Measurements from ENCODE around the gene COL16A1.
"Not testable (repeated sequence)": the region's sequence is repeated elsewhere in the genome, so short reads cannot be mapped to it uniquely, and the experiment has no call there.

COL16A1 gene

DNA sequence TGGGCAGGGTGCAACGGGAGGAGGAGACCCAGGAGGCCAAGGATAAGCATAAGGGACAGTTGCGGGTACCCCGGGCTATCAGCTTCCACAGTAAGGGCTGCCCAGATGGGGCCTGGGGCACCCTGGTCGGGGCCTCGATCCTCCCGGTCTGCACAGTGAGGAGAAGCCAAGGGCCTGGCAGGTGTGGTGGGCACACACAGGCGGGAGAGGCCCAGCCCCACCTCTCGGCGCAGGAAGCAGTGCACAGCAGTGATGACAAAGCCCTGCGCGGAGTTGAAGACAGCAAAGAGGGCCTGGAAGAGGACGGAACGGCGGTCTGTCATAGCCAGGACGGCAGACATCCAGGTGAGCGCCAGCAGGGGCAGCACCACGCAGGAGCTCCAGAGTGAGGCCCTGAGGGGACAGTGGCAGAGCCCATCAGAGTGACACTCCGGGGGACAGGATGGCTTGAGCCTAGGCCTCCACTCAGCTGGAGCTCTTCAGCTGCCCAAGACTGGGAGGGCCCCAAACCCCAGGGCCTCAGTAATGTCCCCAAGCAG, 29.0 kb upstream of the COL16A1 start:
- DNase-seq (ENCODE audit: low read depth): no peak

DNA sequence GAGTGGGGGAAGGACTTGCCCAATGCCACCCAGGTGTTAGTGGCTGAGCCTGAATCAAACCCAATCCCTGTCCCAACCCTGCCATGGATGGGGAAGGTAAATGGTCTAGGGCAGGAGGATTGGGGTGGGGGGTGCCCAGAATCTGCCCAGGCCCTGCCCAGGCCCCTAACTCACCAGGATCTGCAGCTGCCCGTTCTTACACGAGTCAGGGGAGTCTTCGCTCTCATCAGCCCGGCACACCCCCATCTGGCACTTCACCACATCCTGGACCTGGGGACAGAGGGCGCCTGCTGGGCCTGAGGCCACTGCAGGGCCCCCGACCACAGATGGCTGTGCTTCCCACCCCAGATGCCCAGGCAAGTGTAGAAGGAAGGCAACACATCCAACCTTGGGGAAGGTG, 28.5 kb upstream of the COL16A1 start:
- no peak for DNase-seq (ENCODE audit: low read depth)

GRCh38 chr1:31731049-31731565, 27.3 kb upstream of the COL16A1 start:
- no peak for DNase-seq (ENCODE audit: low read depth)

GRCh38 chr1:31730336-31731048, 26.7 kb upstream of the COL16A1 start:
- DNase-seq (ENCODE audit: low read depth): no peak

DNA sequence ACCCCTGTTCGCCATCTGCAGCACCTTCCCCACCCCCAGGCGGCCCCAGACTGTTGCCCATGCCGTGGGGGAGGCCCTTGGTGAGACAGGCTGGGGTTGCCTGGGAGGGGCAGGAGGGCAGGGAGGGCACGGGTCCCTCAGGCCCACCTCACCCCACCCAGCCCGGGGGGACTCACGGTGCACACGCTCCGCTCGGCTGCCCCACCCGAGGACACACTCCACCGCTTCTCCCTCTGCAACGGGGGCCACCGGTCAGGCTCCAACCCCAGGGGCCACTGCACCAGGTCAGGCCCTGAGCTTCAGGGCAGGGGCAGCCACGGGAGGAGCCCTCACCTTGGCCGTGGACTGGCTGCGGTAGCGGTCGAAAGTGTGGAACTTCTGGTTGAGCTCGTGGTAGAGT, 24.0 kb upstream of the COL16A1 start:
- no peak for DNase-seq (ENCODE audit: low read depth)

GRCh38 chr1:31727195-31727594, 23.4 kb upstream of the COL16A1 start:
- no peak for DNase-seq (ENCODE audit: low read depth)

GRCh38 chr1:31726715-31727114, 22.9 kb upstream of the COL16A1 start:
- DNase-seq (ENCODE audit: low read depth): no peak

DNA sequence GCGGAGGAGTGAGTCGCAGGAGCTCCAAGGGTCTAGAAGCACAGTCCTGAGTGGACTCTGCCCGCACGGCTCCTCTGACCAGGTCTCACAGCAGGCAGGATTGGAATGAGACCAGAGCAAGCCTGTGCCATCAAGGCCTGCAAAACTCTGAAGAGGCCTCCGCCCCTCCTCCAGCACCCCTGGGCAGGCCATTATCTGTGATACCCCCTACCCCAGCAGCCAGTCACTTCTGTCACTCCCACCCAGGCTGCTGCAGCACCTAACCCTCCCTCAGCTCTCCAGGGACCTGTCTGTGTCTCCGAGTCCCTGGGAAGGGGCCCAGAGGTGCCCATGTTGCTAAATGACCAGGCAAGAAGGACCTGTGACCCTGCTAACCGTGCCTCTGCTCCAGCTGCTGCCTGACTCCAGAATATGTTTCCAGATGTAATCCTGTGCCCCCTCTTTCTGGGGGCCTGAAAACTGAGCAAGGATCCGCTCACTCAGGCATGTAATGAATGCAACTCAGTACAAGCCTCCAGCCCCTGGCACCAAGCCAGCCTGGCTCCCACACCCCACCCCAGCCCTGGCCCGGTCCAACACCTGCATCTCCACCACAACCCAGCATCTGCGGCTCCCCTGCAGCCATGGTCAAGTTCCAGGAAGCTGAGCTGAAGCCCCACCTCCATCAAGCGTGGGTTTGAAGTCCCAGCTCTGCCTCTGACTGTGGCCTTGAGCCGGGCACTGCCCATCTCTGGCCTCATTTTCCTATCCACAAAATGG, 22.1 kb upstream of the COL16A1 start:
- DNase-seq (ENCODE audit: low read depth): no peak

GRCh38 chr1:31725134-31725533, 21.3 kb upstream of the COL16A1 start:
- no peak for DNase-seq (ENCODE audit: low read depth)

DNA sequence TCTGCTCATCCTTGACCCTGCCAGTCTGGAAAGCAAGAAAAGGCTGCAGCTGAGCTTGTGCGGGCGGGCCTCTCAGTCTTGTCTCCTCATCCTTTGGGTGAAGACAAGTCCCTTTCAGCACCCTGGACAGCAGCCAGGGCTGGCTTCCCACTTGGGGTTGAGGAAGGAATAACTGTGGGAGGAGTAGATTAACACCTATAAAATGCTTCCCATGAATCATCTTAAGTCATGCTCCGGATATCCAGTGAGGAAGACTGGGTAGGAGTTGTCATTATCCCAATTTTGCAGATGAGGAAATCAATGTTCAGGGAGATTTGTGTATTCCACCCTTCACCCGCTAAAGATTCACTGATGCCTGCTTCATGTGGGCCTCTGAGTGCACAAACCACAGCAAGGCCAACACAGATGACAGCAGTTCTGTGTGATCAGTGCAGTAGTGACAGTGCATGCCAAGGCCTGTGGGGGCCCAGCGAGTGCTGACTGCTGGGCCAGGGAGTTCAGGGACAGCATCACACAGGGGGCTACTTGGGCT, 20.1 kb upstream of the COL16A1 start:
- peak; percentile 65 for DNase-seq (ENCODE audit: low read depth)

- no peak for DNase-seq (ENCODE audit: low read depth)
Measured at GRCh38 chr1:31718327-31718897, 14.6 kb upstream of the COL16A1 start.

DNA sequence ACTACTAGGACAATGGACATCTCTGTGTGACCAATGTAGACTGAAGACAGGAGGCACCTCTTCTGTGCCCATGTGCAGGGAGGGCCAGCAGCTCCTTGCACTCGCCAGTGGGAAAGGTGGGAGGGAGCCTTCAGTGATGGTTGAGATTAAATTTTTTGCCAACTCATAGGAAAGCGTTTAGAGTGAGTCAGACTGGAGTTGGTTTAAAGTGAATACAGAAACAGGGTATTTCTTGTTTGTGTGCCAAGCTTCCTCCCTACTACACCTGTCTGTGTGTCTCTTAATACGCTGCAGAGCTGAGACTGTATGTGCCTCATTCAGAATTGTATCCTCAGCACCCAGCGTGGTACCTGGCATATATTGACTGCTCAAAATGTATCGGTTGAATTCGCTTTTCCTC, 13.5 kb upstream of the COL16A1 start:
- no peak for DNase-seq (ENCODE audit: low read depth)

DNA sequence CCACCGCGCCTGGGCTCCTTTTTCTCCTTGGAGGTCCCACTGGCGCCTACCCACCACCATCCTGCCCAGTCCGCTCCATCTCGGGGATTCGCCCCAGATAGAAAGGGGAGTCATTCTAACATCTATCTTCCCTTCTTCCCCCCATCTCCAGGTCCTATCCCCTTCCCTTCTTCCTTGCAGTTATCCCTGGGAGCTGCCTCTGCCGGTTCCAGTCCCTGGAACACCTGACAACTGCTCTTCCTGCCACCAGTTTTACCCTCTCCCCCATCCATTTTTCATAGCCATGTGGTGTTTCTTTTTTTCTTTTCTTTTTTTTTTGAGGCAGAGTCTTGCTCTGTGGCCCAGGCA, 12.0 kb upstream of the COL16A1 start:
- DNase-seq (ENCODE audit: low read depth): no peak

- DNase-seq (ENCODE audit: low read depth): no peak
Measured at GRCh38 chr1:31715087-31715872, 11.5 kb upstream of the COL16A1 start.

- no peak for DNase-seq (ENCODE audit: low read depth)
Measured at GRCh38 chr1:31714442-31715086, 10.7 kb upstream of the COL16A1 start.

- no peak for DNase-seq (ENCODE audit: low read depth)
Measured at GRCh38 chr1:31712630-31713029, 8.8 kb upstream of the COL16A1 start.

DNA sequence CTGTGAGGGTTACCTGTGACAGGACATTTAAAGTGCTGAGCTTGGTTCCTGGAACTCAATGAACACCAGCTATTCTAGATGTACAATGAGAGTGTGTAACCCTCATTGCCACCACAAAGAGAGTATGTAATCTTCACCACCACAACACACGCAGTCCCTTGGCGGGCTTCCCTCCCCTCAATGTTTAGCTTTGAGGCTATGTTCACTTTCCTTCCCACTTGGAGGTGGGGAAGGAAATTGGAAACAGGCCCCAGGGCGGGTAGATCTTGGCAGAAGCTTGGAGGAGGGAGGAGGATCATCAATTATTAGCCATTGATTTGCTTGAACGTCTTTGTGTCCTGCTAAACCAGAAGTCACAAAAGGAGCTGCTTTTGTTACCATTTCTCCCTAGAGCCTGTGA, 8.3 kb upstream of the COL16A1 start:
- no peak for DNase-seq (ENCODE audit: low read depth)

- DNase-seq (ENCODE audit: low read depth): no peak
Measured at GRCh38 chr1:31708324-31708723, 4.5 kb upstream of the COL16A1 start.

- DNase-seq (ENCODE audit: low read depth): peak; percentile 82
Measured at GRCh38 chr1:31707711-31708110, 3.9 kb upstream of the COL16A1 start.

DNA sequence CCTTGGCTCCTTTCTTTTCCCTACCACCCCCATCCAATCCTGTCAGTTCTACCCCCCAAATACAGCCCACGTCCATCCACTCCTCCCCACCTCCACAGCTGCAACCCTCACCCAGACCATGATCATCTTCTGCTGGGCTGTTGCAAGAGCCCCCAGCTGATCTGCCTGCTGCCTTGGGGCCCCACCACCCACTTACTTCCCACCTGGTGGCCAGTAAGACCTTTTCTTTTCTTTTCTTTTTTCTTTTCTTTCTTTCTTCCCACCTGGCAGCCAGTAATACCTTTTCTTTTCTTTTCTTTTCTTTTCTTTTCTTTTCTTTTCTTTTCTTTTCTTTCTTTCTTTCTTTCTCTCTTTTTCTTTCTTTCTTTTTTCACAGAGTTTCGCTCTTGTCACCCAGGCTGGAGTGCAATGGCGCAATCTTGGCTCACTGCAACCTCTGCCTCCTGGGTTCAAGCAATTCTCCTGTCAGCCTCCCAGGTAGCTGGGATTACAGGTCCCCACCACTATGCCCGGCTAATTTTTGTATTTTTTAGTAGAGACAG, 3.3 kb upstream of the COL16A1 start:
- DNase-seq (ENCODE audit: low read depth): not testable (repeated sequence)
